SK-N-MC (cell line): ENCODE data around the gene EVC2.

Source experiments
- DNase-seq: peaks from one replicate; pipeline ENCODE4 v3.0.0-alpha.2; 2011; ENCODE audit warnings: low read depth, low spot score
- H3K27ac ChIP-seq: fragments of 200-600 bp; sonication (generic); 2 replicates; pipeline ENCODE4 v1.5.1; 2016; ENCODE audit warnings: mixed run types
- H3K36me3 ChIP-seq: fragments of 200-600 bp; sonication (generic); 2 replicates; pipeline ENCODE4 v1.6.1; 2017; ENCODE audit warnings: antibody characterized with exemption, low read length, mixed read lengths; ENCODE audit not compliant: insufficient read depth
- H3K4me3 ChIP-seq: fragments of 200-600 bp; sonication (generic); 2 replicates; pipeline ENCODE4 v1.5.1; 2016
- H3K9ac ChIP-seq: fragments of 200-600 bp; sonication (generic); 2 replicates; pipeline ENCODE4 v1.8.0; 2017; ENCODE audit warnings: mixed run types, mixed read lengths; ENCODE audit not compliant: insufficient read length
- H3K9me3 ChIP-seq: fragments of 200-600 bp; sonication (generic); 2 replicates; pipeline ENCODE4 v1.6.1; 2017; ENCODE audit warnings: low read depth, mild to moderate bottlenecking, antibody characterized with exemption, low read length, moderate library complexity, mixed read lengths
- EZH2 ChIP-seq: fragments of 200-600 bp; sonication (generic); IDR thresholded peaks from one replicate; pipeline ENCODE4 v1.6.1; 2017; ENCODE audit warnings: antibody characterized with exemption
- FOXP2 ChIP-seq: optimal IDR thresholded peaks from 2 replicates; pipeline ENCODE3; 2011; ENCODE audit warnings: mild to moderate bottlenecking, moderate library complexity; ENCODE audit not compliant: insufficient read depth; ENCODE audit errors: extremely low read length, control extremely low read depth
- POLR2AphosphoS5 ChIP-seq: IDR thresholded peaks from 2 replicates; pipeline ENCODE4 v1.6.1; 2012; ENCODE audit warnings: mild to moderate bottlenecking, low read depth, low read length, borderline replicate concordance

The EVC2 gene

GRCh38 chr4:5589495-5589894, 118.9 kb downstream of the EVC2 start:
- H3K9ac ChIP-seq, result no peak overlapping the region
- H3K9me3 ChIP-seq, result no peaks in the 10 kb centered on the region
- DNase-seq, result no peak
- H3K36me3 ChIP-seq, result no peaks in the 10 kb centered on the region
- TF ChIP-seq POLR2AphosphoS5, result no peak
- no peak for TF ChIP-seq FOXP2
- no peak for TF ChIP-seq EZH2
- no peak overlapping the region for H3K27ac ChIP-seq
- no peak overlapping the region for H3K4me3 ChIP-seq

GRCh38 chr4:5588046-5588445, 120.3 kb downstream of the EVC2 start:
- TF ChIP-seq EZH2 (no peak), POLR2AphosphoS5 (no peak), FOXP2 (no peak)
- H3K27ac ChIP-seq, result no peak overlapping the region
- no peak for DNase-seq
- H3K4me3 ChIP-seq, result no peak overlapping the region
- H3K9me3 ChIP-seq, result no peaks in the 10 kb centered on the region
- no peak overlapping the region for H3K9ac ChIP-seq
- H3K36me3 ChIP-seq, result no peaks in the 10 kb centered on the region

DNA sequence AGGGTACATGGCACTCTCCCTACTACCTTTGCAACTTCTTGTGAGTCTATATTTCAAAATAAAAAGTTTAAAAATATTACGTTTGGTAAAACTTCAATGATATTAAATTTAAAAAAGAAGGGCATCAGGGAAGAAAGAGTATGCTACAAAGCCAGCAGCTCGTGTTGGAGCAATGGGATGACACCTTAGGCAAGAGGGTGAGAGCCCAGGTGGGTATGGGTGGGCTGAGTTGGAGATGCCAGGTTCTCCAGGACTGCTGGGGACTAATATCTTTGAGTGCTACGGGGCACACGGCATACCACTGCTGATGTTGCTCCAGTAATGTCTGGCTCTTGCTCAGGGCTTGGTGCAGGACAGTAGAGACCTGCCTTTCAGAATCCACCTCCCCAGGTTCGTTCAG, 132.4 kb downstream of the EVC2 start:
- no peak overlapping the region for H3K4me3 ChIP-seq
- H3K9me3 ChIP-seq, result no peaks in the 10 kb centered on the region
- H3K9ac ChIP-seq, result no peak overlapping the region
- H3K36me3 ChIP-seq, result no peaks in the 10 kb centered on the region
- H3K27ac ChIP-seq, result no peak overlapping the region
- TF ChIP-seq EZH2 (no peak), POLR2AphosphoS5 (no peak), FOXP2 (no peak)
- DNase-seq, result no peak

DNA sequence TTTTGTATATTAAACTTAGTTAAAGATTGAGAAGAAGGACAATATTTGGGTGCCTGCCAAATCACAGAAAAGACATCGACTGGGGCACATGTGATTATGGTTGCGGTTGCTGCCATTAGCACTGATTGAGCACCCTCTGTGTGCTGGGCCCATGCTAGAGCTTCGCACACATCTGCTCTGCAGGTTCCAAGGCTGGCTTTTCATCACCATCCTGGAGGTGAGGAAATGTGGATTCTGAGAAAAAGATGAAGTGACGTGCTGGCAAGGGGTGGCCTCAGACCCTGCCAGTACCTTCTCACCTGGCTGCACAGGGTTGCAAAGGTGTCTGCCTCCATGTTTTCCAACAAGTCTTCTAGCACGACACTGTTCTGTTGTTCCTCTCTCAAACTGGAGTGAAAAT, 134.0 kb downstream of the EVC2 start:
- no peaks in the 10 kb centered on the region for H3K36me3 ChIP-seq
- H3K4me3 ChIP-seq, result no peak overlapping the region
- no peak overlapping the region for H3K27ac ChIP-seq
- DNase-seq, result no peak
- no peaks in the 10 kb centered on the region for H3K9me3 ChIP-seq
- H3K9ac ChIP-seq, result no peak overlapping the region
- TF ChIP-seq FOXP2 (no peak), POLR2AphosphoS5 (no peak), EZH2 (no peak)

- Histone ChIP-seq H3K4me3 (no peak overlapping the region), H3K27ac (no peak overlapping the region)
- no peak for TF ChIP-seq FOXP2
- no peak for TF ChIP-seq EZH2
- no peak for TF ChIP-seq POLR2AphosphoS5
Measured at GRCh38 chr4:5573965-5574364, 134.4 kb downstream of the EVC2 start.

DNA sequence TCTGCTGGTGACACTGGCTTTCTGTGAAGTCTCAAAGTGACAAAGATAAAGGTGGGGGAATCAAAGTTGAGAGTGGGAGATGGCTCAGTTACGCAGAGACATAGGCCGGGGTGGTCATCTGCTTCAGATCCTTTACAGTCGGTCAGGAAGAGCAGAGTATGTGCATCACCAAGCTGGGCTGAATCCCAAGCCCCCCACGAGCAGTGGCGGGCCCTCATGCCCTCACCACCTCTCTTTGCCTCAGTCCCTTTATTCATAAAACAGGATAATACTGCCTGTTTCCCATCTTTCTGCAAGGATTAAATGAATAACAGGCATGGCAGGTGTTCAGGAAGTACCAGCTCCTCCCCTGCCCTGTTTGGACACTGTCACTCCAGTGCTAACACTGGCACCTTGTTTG, 135.6 kb downstream of the EVC2 start:
- H3K36me3 ChIP-seq, result no peaks in the 10 kb centered on the region
- no peak overlapping the region for H3K4me3 ChIP-seq
- no peak overlapping the region for H3K9ac ChIP-seq
- DNase-seq, result no peak
- no peak overlapping the region for H3K27ac ChIP-seq
- TF ChIP-seq POLR2AphosphoS5 (no peak), EZH2 (no peak), FOXP2 (no peak)
- H3K9me3 ChIP-seq, result no peaks in the 10 kb centered on the region

More at GRCh38 chr4:5573965-5574364, 134.4 kb downstream of the EVC2 start:
- no peak overlapping the region for H3K9ac ChIP-seq
- DNase-seq, result no peak
- H3K36me3 ChIP-seq, result no peaks in the 10 kb centered on the region
- no peaks in the 10 kb centered on the region for H3K9me3 ChIP-seq

- no peak for TF ChIP-seq POLR2AphosphoS5
- TF ChIP-seq FOXP2, result no peak
- TF ChIP-seq EZH2, result no peak
- Histone ChIP-seq H3K9ac (no peak overlapping the region), H3K27ac (no peak overlapping the region), H3K4me3 (no peak overlapping the region), H3K36me3 (no peaks in the 10 kb centered on the region), H3K9me3 (no peaks in the 10 kb centered on the region)
- no peak for DNase-seq
Measured at GRCh38 chr4:5572114-5572513, 136.2 kb downstream of the EVC2 start.

- Histone ChIP-seq H3K27ac (no peak overlapping the region), H3K9me3 (no peaks in the 10 kb centered on the region), H3K9ac (no peak overlapping the region), H3K4me3 (no peak overlapping the region), H3K36me3 (no peaks in the 10 kb centered on the region)
- DNase-seq, result no peak
- TF ChIP-seq POLR2AphosphoS5 (no peak), FOXP2 (no peak), EZH2 (no peak)
Measured at GRCh38 chr4:5571646-5572045, 136.7 kb downstream of the EVC2 start.

DNA sequence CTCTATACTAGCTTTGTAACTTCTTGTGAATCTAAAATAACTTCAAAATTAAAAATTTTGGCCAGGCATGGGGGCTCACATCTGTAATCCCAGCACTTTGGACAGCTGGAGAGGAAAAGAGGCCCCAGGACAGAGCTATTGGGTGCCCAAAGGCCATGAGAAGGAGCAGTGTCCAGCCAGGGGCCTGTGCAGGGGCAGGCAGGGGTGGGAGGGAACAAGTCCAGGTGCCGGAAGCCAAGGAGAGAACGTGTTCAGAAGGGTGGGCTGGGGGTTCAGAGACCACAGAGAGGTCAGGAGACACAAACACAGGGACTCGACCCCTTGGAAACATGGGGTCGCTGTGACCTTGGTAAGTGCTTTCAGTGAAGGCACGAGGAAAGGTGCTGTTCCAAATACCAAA, 138.9 kb downstream of the EVC2 start:
- no peak for TF ChIP-seq POLR2AphosphoS5
- TF ChIP-seq EZH2, result no peak
- TF ChIP-seq FOXP2, result no peak

More for the DNA sequence above, 138.9 kb downstream of the EVC2 start:
- Histone ChIP-seq H3K9me3 (no peaks in the 10 kb centered on the region), H3K27ac (no peak overlapping the region), H3K4me3 (no peak overlapping the region), H3K9ac (no peak overlapping the region), H3K36me3 (no peaks in the 10 kb centered on the region)
- DNase-seq, result no peak
